ENCODE measurements around the gene OR7A10. TPM values are rescaled to one million over a fixed set of nuclear protein-coding genes. Genes with fewer than 3 reads are reported as not detected.

OR7A10 gene
- total RNA-seq, 1 experiment from 2014 or later, result not detected

DNA sequence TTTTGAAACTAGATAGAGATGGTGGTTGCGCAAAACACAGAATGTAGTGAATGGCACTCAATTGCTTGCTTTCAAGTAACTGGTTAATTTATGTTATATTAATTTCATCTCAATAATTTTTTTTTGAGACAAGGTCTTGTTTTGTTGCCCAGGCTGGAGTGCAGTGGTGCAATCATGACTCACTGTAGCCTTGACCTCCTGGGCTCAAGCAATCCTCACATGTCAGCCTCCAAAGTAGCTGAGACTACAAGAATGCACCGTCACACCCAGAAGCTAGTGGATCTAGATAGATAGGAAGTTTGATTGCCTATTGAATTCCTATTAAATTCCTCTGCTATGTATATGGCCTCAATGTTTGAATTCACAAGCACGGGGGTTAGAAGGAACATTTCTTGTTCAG lies 44.0 kb downstream of the OR7A10 start:
- BruUV-seq (replicated peaks), result no TSS peak
- no peak for DNase-seq
- Histone ChIP-seq H3K9me3 (no peaks in the 10 kb centered on the region), H3K4me3 (ENCODE audit: low read depth, low read length) (no peak overlapping the region), H3K4me1 (no peaks in the 10 kb centered on the region), H3K27me3 (replicated peaks; ENCODE audit: control insufficient read depth, insufficient read depth, low read length) (no peaks in the 10 kb centered on the region; the same call in 1 of the 2 replicates), H3K36me3 (ENCODE audit: control insufficient read depth, insufficient read depth, low read length) (no peaks in the 10 kb centered on the region)
- Mint-ChIP-seq H3K36me3 (ENCODE audit: insufficient read depth, unreplicated experiment) (no peaks in the 10 kb centered on the region), H3K27ac (ENCODE audit: unreplicated experiment) (no peak overlapping the region), H3K9me3 (ENCODE audit: unreplicated experiment) (peaks cover 6% of the 10 kb centered on the region), H3K4me1 (ENCODE audit: low read depth, unreplicated experiment) (no peaks in the 10 kb centered on the region), H3K27me3 (ENCODE audit: insufficient read depth, unreplicated experiment) (peaks cover 3% of the 10 kb centered on the region), H3K4me3 (ENCODE audit: unreplicated experiment) (no peak overlapping the region)
- POLR2A ChIA-PET, result no interaction called here
- TF ChIP-seq, protein P1, sequence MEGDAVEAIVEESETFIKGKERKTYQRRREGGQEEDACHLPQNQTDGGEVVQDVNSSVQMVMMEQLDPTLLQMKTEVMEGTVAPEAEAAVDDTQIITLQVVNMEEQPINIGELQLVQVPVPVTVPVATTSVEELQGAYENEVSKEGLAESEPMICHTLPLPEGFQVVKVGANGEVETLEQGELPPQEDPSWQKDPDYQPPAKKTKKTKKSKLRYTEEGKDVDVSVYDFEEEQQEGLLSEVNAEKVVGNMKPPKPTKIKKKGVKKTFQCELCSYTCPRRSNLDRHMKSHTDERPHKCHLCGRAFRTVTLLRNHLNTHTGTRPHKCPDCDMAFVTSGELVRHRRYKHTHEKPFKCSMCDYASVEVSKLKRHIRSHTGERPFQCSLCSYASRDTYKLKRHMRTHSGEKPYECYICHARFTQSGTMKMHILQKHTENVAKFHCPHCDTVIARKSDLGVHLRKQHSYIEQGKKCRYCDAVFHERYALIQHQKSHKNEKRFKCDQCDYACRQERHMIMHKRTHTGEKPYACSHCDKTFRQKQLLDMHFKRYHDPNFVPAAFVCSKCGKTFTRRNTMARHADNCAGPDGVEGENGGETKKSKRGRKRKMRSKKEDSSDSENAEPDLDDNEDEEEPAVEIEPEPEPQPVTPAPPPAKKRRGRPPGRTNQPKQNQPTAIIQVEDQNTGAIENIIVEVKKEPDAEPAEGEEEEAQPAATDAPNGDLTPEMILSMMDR (IDR thresholded peaks at IDR 0.05; ENCODE audit: insufficient read depth in 1 of 2, low read depth in 1 of 2, low read length in 1 of 2, severe bottlenecking in 1 of 2, unreplicated experiment in 1 of 2), result no peak
- intact Hi-C loops (cut with micrococcal nuclease; ENCODE audit: unreplicated experiment), result no loop called here
- CTCF ChIA-PET, result no interaction called here

DNA sequence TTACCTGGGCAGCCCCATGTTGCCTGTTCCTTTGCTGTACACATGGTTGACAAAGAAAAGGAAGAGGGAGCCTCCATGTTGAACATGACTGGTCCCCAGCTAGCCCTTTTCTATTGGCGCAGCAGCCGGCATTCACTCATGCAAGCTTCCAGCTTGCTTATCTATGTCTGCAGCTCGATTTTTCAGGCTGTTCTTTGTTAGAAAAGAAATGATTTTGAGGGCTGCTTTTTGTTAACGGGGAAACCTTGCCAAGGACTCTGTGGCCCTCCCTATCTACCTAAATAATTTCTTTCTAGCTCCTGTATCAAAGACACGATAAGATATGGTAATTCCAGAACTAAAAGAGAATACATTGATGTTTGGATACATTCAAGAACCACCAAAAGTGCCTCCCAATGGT lies 50.0 kb downstream of the OR7A10 start:
- ChIA-PET POLR2A (no interaction called here), CTCF (no interaction called here)
- BruUV-seq (replicated peaks), result no TSS peak
- Mint-ChIP-seq H3K36me3 (ENCODE audit: insufficient read depth, unreplicated experiment) (no peaks in the 10 kb centered on the region), H3K4me3 (ENCODE audit: unreplicated experiment) (no peak overlapping the region), H3K27me3 (ENCODE audit: insufficient read depth, unreplicated experiment) (peaks cover 9% of the 10 kb centered on the region), H3K9me3 (ENCODE audit: unreplicated experiment) (peaks cover 6% of the 10 kb centered on the region), H3K4me1 (ENCODE audit: low read depth, unreplicated experiment) (no peaks in the 10 kb centered on the region), H3K27ac (ENCODE audit: unreplicated experiment) (no peak overlapping the region)
- H3K4me3 ChIP-seq (ENCODE audit: low read depth, low read length), result no peak overlapping the region
- H3K27me3 ChIP-seq (replicated peaks; ENCODE audit: control insufficient read depth, insufficient read depth, low read length), result no peaks in the 10 kb centered on the region
- no peaks in the 10 kb centered on the region for H3K36me3 ChIP-seq (ENCODE audit: control insufficient read depth, insufficient read depth, low read length)
- no peak for DNase-seq
- TF ChIP-seq, protein P1 (IDR thresholded peaks at IDR 0.05; ENCODE audit: insufficient read depth in 1 of 2, low read depth in 1 of 2, low read length in 1 of 2, severe bottlenecking in 1 of 2, unreplicated experiment in 1 of 2), result no peak
- H3K4me1 ChIP-seq, result no peaks in the 10 kb centered on the region
- intact Hi-C loops (cut with micrococcal nuclease; ENCODE audit: unreplicated experiment), result no loop called here
- H3K9me3 ChIP-seq, result no peaks in the 10 kb centered on the region

GRCh38 chr19:14796021-14796420 lies 52.7 kb downstream of the OR7A10 start:
- CTCF ChIA-PET, result no interaction called here
- no peaks in the 10 kb centered on the region for H3K4me1 Mint-ChIP-seq (ENCODE audit: low read depth, unreplicated experiment)
- no peaks in the 10 kb centered on the region for H3K27me3 ChIP-seq (replicated peaks; ENCODE audit: control insufficient read depth, insufficient read depth, low read length)
- intact Hi-C loops (cut with micrococcal nuclease; ENCODE audit: unreplicated experiment), result no loop called here
- TF ChIP-seq, protein P1 (IDR thresholded peaks at IDR 0.05; ENCODE audit: insufficient read depth in 1 of 2, low read depth in 1 of 2, low read length in 1 of 2, severe bottlenecking in 1 of 2, unreplicated experiment in 1 of 2), result no peak
- DNase-seq, result no peak
- H3K27me3 Mint-ChIP-seq (ENCODE audit: insufficient read depth, unreplicated experiment), result peaks cover 9% of the 10 kb centered on the region
- no peaks in the 10 kb centered on the region for H3K4me1 ChIP-seq
- no peak overlapping the region for H3K4me3 Mint-ChIP-seq (ENCODE audit: unreplicated experiment)
- no peaks in the 10 kb centered on the region for H3K9me3 ChIP-seq
- H3K27ac Mint-ChIP-seq (ENCODE audit: unreplicated experiment), result no peak overlapping the region
- H3K4me3 ChIP-seq (ENCODE audit: low read depth, low read length), result no peak overlapping the region
- BruUV-seq (replicated peaks), result no TSS peak
- no peaks in the 10 kb centered on the region for H3K9me3 Mint-ChIP-seq (ENCODE audit: unreplicated experiment)
- POLR2A ChIA-PET, result no interaction called here
- H3K36me3 ChIP-seq (ENCODE audit: control insufficient read depth, insufficient read depth, low read length), result no peaks in the 10 kb centered on the region
- H3K36me3 Mint-ChIP-seq (ENCODE audit: insufficient read depth, unreplicated experiment), result no peaks in the 10 kb centered on the region
